ES-I3 (cell line): Measurements from ENCODE around the gene SMIM36.
"Not testable (repeated sequence)": the region's sequence is repeated elsewhere in the genome, so short reads cannot be mapped to it uniquely, and the experiment has no call there.

Experiments used
- H3K36me3 ChIP-seq: 2 replicates; pipeline ENCODE4 v1.6.1; 2013; ENCODE audit warnings: mild to moderate bottlenecking, low read length, control low read depth, moderate library complexity; ENCODE audit not compliant: insufficient read depth
- H3K4me1 ChIP-seq: 2 replicates; pipeline ENCODE4 v1.6.1; 2013; ENCODE audit warnings: mild to moderate bottlenecking, control low read depth, low read length; ENCODE audit not compliant: insufficient read depth
- H3K9ac ChIP-seq: 2 replicates; pipeline ENCODE4 v1.6.1; 2013; ENCODE audit warnings: low read depth, mild to moderate bottlenecking, low read length, moderate library complexity
- H3K9me3 ChIP-seq: 2 replicates; pipeline ENCODE4 v1.6.1; 2013; ENCODE audit warnings: mild to moderate bottlenecking, low read length, moderate library complexity; ENCODE audit not compliant: control insufficient read depth, insufficient read depth

The SMIM36 gene

DNA sequence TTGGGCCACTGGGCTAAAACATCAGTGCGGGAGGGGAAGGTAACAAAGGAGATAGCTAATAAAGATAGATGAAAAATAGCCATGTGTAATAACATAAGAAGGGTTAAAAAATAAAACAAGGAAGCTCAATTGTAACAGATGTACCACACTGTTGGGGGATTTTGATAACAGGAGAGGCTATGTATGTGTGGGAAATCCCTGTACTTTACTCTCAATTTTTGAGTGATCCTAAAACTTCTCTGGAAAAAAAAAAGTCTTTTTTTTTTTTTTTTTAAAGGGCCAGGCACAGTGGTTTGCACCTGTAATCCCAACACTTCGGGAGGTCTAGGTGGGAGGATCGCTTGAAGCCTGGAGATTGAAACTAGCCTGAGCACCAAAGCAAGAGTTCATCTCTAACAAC is 87.7 kb downstream of the SMIM36 start:
- peaks cover 7% of the 10 kb centered on the region for H3K4me1 ChIP-seq

DNA sequence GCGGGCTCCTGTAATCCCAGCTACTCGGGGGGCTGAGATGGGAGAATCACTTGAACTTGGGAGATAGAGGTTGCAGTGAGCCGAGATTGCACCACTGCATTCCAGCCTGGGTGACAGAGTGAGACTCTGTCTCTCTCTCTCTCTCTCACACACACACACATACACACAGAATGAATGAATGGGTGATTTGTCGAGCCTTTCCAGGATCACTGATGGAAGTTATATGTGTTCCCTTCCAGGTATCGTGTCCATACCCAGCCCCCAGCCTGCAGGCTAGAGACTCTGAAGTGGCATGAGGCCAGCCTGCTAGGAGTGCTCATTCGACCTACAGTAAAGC is 88.5 kb downstream of the SMIM36 start:
- not testable (repeated sequence) for H3K36me3 ChIP-seq, H3K9me3 ChIP-seq, H3K4me1 ChIP-seq, H3K9ac ChIP-seq

More for the DNA sequence above, 87.7 kb downstream of the SMIM36 start:
- no peak overlapping the region for H3K9ac ChIP-seq
- H3K9me3 ChIP-seq = peaks cover under 1% of the 10 kb centered on the region; the same call in 1 of the 2 replicates
- no peaks in the 10 kb centered on the region for H3K36me3 ChIP-seq

DNA sequence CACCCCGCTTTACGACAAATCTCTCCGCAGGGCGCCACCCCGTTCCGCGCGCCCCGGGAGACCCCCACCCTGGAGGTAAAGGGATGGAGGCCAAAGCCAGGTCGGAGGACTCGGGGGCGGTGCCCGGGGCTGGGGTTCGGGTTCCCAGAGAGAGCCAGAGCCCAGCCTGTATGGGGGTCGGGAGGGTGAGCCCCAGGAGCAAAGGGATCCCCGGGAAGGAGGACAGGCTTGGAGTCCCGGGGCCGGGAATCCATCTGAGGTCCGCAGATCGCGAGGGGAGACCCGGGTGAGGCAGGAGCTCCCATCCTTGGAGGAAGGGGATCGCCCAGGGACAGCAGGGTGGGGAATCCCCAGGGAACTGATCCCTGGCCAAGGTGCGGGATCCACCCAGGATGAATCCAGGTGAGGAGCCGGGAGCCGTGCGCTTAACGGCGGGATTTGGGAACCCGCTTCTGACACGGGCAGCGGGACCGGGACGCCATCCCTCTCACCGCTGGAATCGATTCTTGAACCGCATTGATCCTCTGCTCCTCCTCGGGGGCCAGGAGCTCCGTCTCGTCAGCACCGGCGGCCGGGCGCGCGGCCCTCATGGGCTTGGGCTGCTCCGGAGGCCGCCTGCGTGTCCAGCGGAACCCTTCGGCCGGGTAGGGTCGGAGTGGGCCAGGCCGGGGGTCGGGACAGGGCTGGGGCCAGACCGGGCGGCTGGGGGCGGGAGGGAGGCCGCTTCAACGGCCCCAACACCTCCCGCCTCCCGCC is 89.9 kb downstream of the SMIM36 start, which contains the start of gene MMD:
MMD (minus strand) TSS at position 657 of the 756 bp plus-strand sequence; CDS start at position 517, 140 bp downstream.
- H3K36me3 ChIP-seq = no peaks in the 10 kb centered on the region
- peaks cover 4% of the 10 kb centered on the region; the same call in 1 of the 2 replicates for H3K9me3 ChIP-seq
- peaks cover 7% of the 10 kb centered on the region for H3K4me1 ChIP-seq
- peak within 1 kb of the TSS; percentile 95 for H3K9ac ChIP-seq

DNA sequence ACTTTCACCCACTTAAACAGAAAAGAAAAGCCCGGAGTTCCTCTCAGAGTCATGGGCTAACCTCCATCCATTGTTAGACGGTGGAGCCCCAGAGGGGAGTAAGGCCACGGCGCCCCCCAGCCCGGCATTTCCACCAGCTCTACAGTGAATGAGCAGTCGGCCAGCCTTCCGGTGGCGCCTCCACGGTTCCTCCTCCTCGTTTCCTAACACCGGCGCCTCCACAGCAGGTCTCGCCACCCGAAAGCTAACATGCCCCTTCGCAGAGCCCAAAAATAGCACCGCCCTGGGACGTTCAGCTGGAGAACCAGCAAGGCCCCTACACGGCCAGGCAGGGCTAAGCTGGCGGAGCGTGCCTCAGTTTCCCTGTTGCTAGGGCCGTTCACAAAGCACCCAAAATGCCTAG is 90.5 kb downstream of the SMIM36 start:
- no peaks in the 10 kb centered on the region for H3K36me3 ChIP-seq
- peaks cover 7% of the 10 kb centered on the region for H3K4me1 ChIP-seq
- peaks cover 4% of the 10 kb centered on the region; the same call in 1 of the 2 replicates for H3K9me3 ChIP-seq
- H3K9ac ChIP-seq = peak overlapping the region; percentile 95

DNA sequence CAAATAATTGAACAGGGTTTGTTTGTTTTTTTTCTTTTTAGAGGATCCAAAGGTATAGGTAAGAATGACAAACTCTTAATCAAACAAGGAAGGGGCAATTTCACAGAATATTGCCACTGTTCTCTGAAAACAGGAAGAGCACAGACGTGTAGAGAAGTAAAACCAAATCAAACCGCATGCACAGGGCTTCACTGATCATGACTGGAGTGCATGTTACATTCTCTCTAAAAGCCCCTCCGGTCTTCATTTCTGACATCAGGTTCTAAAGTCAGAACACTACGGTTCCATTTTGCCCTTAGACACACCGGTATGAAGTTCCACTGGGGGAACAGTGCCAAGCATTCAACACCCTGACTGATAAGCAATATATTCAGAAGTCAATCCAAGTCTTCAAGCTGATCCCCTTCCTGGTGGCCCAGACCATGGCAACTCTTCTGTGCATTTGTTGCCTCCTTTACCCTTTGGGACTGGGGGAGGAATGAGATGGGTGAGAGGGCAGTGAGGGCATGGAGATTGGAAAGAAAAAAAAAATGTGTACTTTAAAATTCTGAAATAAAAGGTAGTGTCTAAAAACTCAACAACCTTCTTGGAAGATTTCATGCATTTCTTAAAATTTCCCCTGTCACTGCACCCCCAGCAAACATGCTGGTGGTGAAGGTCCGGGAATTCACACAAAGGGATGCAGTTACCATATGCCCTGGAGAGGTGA is 91.0 kb downstream of the SMIM36 start:
- peaks cover 4% of the 10 kb centered on the region; the same call in 1 of the 2 replicates for H3K9me3 ChIP-seq
- no peaks in the 10 kb centered on the region for H3K36me3 ChIP-seq
- H3K9ac ChIP-seq = peak overlapping the region; percentile 95
- peaks cover 7% of the 10 kb centered on the region for H3K4me1 ChIP-seq

DNA sequence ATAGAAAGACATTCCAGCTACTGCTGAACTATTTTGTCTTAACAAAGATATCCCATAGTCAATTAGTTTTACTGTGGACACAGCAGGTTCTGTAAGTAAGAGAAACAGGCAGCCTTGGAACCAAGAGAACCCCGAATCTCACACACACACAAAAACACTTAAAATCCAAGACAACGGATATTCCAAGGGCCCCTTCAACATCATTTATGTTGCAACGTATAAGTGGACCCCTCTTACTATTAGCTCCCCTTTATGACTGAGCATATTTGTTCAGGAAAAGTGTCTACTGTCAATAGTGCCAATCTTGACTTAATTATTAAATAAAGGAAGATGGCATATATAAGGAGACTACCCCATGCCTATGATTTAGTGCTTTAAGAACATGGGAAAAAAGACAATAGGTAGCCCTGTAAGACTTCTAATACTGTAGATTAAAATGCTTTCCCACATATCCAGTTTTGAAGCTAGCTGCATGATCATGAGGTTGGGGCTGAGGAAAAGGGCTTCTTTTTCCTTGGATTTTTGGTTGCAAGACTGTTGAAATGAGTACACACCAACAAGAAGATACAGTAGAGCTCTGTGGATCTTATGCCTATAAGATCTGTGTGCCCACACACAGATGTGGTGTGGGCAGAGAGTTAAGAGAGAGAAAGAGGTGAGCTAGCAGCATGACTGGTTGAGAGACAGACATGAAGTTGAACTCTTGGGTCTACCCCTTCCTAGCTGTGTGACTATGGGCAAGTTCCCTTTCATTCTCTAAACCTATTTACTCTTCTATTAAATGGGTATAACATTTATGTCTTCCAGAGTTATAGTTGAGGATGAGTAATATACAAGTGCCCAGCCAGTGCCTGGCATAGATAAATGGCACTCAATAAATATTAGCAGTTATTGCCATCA is 92.6 kb downstream of the SMIM36 start:
- Histone ChIP-seq H3K9ac (no peak overlapping the region), H3K9me3 (peaks cover 4% of the 10 kb centered on the region; the same call in 1 of the 2 replicates), H3K4me1 (peaks cover 7% of the 10 kb centered on the region), H3K36me3 (no peaks in the 10 kb centered on the region)

DNA sequence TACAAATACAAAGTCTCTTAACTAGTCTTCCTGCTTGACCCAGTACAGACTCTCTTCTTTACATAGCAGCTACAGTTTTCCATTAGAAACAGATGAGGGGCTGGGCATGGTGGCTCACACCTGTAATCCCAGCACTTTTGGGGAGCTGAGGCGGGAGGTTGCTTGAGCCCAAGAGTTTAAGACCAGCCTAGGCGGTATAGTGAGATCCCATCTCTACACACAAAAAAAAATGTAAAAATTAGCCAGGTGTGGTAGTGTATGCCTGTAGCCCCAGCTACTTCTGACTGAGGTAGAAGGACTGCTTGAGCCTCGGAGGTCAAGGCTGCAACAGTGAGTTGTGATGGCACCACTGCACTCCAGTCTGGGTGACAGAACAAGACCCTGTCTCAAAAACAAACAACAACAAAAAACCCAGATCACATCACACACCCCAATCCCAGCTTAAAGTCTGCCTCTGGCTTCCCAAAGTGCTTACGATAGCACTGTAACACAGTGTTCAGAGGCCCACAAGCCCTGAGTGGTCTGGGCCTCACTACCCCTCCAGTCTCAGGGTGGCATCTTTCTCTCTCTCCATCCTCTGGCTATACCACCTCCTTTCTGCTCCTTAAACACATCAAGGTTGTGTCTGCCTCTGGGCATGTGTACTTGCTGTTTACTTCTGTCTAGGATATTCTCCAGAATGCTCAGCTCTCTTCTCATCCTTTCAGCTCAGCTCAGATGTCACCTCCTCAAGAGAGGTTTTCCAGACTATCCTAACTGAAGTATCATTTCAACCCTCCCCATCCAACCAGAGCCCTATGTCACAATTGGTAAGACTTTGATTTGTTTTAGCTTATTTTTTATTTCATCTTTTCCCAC is 93.6 kb downstream of the SMIM36 start:
- H3K36me3 ChIP-seq = no peaks in the 10 kb centered on the region
- no peak overlapping the region for H3K9ac ChIP-seq

DNA sequence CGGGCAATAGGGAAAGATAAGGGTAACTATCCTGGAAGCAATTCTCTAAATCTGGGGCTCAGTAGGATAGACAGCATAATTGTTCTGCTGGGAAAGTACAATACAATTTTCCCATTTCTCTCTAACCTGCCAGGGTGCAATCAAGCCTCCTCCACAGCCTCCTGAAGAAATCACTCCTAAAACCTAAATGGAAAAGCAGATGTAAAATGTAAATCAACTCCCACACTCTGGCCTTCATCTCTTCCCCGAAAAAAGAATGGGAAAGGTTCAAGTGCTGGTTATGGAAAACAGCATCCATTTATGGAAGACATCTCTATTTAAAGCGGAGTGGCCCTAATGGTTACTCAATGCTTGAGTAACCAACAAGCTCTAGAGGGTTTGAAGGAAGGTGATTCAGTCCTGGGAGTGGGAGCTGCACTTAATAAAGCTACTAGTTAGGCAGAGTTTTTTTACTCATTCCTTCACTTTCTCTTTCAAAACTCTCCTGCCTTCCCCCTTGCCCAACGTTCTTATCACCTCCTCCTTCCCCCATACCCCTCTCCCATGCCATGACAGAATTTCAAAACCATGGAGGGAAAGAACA is 94.7 kb downstream of the SMIM36 start:
- H3K4me1 ChIP-seq = peaks cover 7% of the 10 kb centered on the region
- 0 out of 2 replicates have a peak, but pooled peaks cover 2% of the 10 kb centered on the region for H3K36me3 ChIP-seq
- peaks cover 4% of the 10 kb centered on the region; the same call in 1 of the 2 replicates for H3K9me3 ChIP-seq

More for the DNA sequence above, 93.6 kb downstream of the SMIM36 start:
- Histone ChIP-seq H3K4me1 (peaks cover 7% of the 10 kb centered on the region), H3K9me3 (peaks cover 4% of the 10 kb centered on the region; the same call in 1 of the 2 replicates)

DNA sequence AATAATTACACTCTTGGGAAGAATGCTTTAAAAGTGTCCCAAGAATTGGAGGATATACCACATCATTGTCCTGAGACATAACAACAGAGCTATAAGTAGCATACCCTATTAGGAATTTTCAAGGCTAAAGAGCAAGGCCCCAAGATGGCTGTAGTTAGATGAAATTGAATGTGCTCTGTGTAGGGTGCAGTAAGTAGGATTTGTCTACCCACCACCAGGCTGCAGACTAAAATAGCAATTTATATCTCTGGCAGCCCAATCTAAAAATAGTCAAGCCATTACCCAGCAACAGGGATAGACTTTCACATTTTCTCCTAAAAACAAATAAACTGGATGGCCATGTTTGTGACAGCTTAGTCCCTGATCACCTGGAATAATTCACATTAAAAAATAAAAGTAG is 95.3 kb downstream of the SMIM36 start:
- 0 out of 2 replicates have a peak, but pooled peaks cover 4% of the 10 kb centered on the region for H3K36me3 ChIP-seq
- H3K9ac ChIP-seq = no peak overlapping the region
- peaks cover 7% of the 10 kb centered on the region for H3K4me1 ChIP-seq
- H3K9me3 ChIP-seq = peaks cover 4% of the 10 kb centered on the region; the same call in 1 of the 2 replicates

More for the DNA sequence above, 94.7 kb downstream of the SMIM36 start:
- no peak overlapping the region for H3K9ac ChIP-seq

DNA sequence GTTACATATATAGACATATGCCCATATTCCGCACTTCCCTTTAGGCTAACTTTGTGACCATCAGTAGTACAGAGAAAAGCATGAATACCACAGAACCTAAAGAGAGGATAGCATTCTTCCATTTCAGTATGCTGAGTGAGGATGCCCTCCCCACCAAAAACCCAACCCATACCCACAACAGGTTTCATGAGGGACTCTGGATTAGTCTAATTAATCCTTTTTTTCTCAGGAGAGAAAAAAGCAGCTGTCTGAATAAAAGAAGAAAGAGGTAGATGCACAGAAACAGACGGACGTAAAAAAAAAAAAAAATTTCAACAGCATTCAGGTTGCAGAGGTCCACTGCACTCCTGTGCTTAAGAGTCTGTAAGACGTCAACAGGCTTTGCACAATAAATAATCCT is 96.3 kb downstream of the SMIM36 start:
- H3K36me3 ChIP-seq = peaks cover 11% of the 10 kb centered on the region
- H3K4me1 ChIP-seq = peaks cover 3% of the 10 kb centered on the region
- H3K9me3 ChIP-seq = peaks cover 4% of the 10 kb centered on the region; the same call in 1 of the 2 replicates
- no peak overlapping the region for H3K9ac ChIP-seq

DNA sequence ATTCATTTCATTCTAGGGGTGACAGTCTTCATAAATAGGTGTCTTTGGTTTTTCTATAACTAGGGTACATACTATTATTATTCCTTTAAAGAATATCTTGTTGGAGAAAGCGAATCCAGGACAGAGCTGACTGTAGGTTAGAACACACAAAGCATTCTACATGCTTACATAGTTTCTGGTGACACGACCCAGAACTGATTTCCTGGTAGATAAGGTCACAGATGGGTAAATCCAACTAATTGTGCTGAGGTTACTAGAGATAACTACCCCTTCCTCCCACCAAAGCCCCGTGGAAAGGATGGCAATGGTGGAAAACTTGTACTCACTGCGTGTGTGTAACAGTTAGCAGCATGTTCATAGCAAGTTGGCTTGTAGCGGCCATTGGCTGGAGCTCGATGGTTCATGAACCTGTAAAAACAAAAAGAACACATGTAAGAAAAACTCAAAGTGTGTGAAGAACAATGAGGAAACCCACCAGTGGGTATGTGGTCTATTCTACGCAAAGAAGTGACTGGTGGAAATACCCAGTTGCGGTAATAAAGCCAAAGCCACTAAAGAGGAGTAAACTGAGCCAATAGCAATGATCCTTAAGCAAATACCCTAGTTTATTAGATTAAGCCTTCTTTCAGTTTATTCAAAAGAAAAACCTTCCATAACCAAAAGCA is 97.3 kb downstream of the SMIM36 start:
- H3K36me3 ChIP-seq = peaks cover 18% of the 10 kb centered on the region
- no peaks in the 10 kb centered on the region for H3K4me1 ChIP-seq
- peaks cover 4% of the 10 kb centered on the region; the same call in 1 of the 2 replicates for H3K9me3 ChIP-seq
- H3K9ac ChIP-seq = no peak overlapping the region

DNA sequence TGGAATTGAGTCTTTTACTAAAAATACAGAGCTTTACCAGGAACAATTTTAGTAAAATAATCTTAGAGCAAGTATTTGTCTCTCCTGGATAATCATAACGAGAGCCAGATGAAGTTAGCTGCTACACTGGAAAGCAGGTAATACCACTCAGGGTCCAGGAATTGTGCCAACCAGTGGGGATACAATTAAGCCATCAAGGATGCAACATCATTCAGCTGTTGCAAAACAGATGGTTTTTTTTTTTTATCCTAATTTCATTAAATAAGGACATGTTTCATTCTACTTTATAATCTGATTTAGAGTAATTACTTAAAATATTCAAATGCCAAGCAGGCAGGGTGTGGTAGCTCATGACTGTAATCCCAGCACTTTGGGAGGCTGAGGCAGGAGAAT is 99.8 kb downstream of the SMIM36 start:
- H3K4me1 ChIP-seq = no peaks in the 10 kb centered on the region
- H3K9me3 ChIP-seq = no peaks in the 10 kb centered on the region
- H3K9ac ChIP-seq = no peak overlapping the region
- H3K36me3 ChIP-seq = peaks cover 27% of the 10 kb centered on the region
